Psoas muscle (tissue), 8 donors: ENCODE measurements around the gene PRR23E. TPM values are rescaled to one million over a fixed set of nuclear protein-coding genes. Genes with fewer than 3 reads are reported as not detected.

Experiments
- ATAC-seq, 4 donors: fragments of 200-7000 bp; cut with Tn5 transposase; one replicate each; pipeline ENCODE4 v1.9.1; 2020; ENCODE audit warnings: moderate library complexity in 3 of 4, mild to moderate bottlenecking in 2 of 4
- DNase-seq, 2 donors: peaks; one replicate each; pipeline ENCODE4 v3.0.0-alpha.2; 2020
- H3K27ac ChIP-seq: fragments of 200-600 bp; one replicate; pipeline ENCODE4 v1.8.0; 2022
- H3K27me3 ChIP-seq, 3 donors: fragments of 200-600 bp in 1 of 3; one replicate each; pipeline versions ENCODE4 v1.6.1 to v1.8.0; 2013 to 2022; ENCODE audit warnings: low read length in 2 of 3, mild to moderate bottlenecking in 2 of 3, moderate library complexity in 1 of 3; ENCODE audit not compliant: insufficient read depth in 3 of 3
- H3K36me3 ChIP-seq, 2 donors: fragments of 200-600 bp in 1 of 2; one replicate each; pipeline versions ENCODE4 v1.6.1 to v1.8.0; 2013 to 2022; ENCODE audit warnings: low read depth in 1 of 2, mild to moderate bottlenecking in 1 of 2, moderate library complexity in 1 of 2; ENCODE audit not compliant: insufficient read depth in 1 of 2
- H3K4me1 ChIP-seq: fragments of 200-600 bp; one replicate; pipeline ENCODE4 v1.8.0; 2022
- H3K4me3 ChIP-seq: fragments of 200-600 bp; one replicate; pipeline ENCODE4 v1.8.0; 2022; ENCODE audit warnings: mild to moderate bottlenecking
- H3K9me3 ChIP-seq: fragments of 200-600 bp; one replicate; pipeline ENCODE4 v1.8.0; 2022
- CTCF ChIP-seq: fragments of 200-600 bp; IDR thresholded peaks from one replicate; pipeline ENCODE4 v1.8.0; 2022; ENCODE audit warnings: antibody characterized with exemption
- WGBS, 3 donors: extraction: QIAGEN DNeasy Blood & Tissue Kit; methylation state at CpG; one replicate each; pipeline versions ENCODE4 v1.1.6 to v1.1.7; 2013; 5-methylcytosine and 5-hydroxymethylcytosine counted together
- intact Hi-C, 2 donors: fragments of 100-400 bp; cut with DNase I; formaldehyde crosslinking; loops; one replicate each; pipeline versions ENCODE4 v1.11.0 to v1.14.2; 2022
- polyA plus RNA-seq, 3 donors: library from polyadenylated mRNA; stranded (reverse); fragments of 200-250 nt; gene quantifications; one replicate each; pipeline ENCODE4 v1.2.3, GENCODE V29; 2013
- total RNA-seq, 4 donors: library from RNA; stranded (reverse); fragmentation: NEBNext Ultra II Directional in 2 of 4; extraction: Animal tissue kit (Norgen Biotek cat#: 25700) in 2 of 4; gene quantifications; one replicate each; pipeline versions ENCODE4 v1.2.1 to v1.2.4, GENCODE V29; 2021 to 2023
- donor health status: healthy with polysubstance abuse.
- donor health status: DM: no; HTN: no; CAD: no; lungs with moderate emphysema.
- donor health status: Bipolar disorder and iron deficiency.
- donor health status: healthy.
- donor health status: DM: yes; HTN: yes; CAD: no.
- donor health status: DM: no; HTN: no; CAD: no.
- donor health status: DM: no; HTN: no; CAD: no.
- donor health status: DM: yes; HTN: yes; CAD: no.

Gene PRR23E
- total and polyA plus RNA-seq, 7 donors = not detected

GRCh38 chr3:127220497-127220896, 27.6 kb downstream of the PRR23E start:
- no peaks in the 10 kb centered on the region for H3K4me1 ChIP-seq
- 42 to 50% (median 44%) methylated on average over 9 of the region's 9 CpGs for WGBS, 3 donors
- intact Hi-C loops = no loop called here
- no peaks in the 10 kb centered on the region for H3K9me3 ChIP-seq
- no peak overlapping the region for H3K27ac ChIP-seq
- TF ChIP-seq CTCF = no peak
- DNase-seq (no peak), ATAC-seq (peak in 3 of 4 donors; percentile 20 to 46 (median 24))
- H3K36me3 ChIP-seq = no peaks in the 10 kb centered on the region
- no peak overlapping the region for H3K4me3 ChIP-seq
- H3K27me3 ChIP-seq = peaks cover 0 to 23% (median 4%) of the 10 kb centered on the region in 3 donors

GRCh38 chr3:127221037-127221436, 28.1 kb downstream of the PRR23E start:
- H3K4me1 ChIP-seq = no peaks in the 10 kb centered on the region
- ATAC-seq (no peak), DNase-seq (no peak)
- H3K27me3 ChIP-seq = peaks cover 0 to 23% (median 4%) of the 10 kb centered on the region in 3 donors
- H3K4me3 ChIP-seq = no peak overlapping the region
- no peaks in the 10 kb centered on the region for H3K36me3 ChIP-seq
- H3K9me3 ChIP-seq = no peaks in the 10 kb centered on the region
- no peak overlapping the region for H3K27ac ChIP-seq
- WGBS, 3 donors = 48 to 58% (median 57%) methylated on average over 4 of the region's 4 CpGs
- intact Hi-C loops = no loop called here
- TF ChIP-seq CTCF = no peak

- no peak for TF ChIP-seq CTCF
- H3K27me3 ChIP-seq = peaks cover 0 to 22% (median 4%) of the 10 kb centered on the region in 3 donors
- no peaks in the 10 kb centered on the region for H3K9me3 ChIP-seq
- H3K4me3 ChIP-seq = no peak overlapping the region
- H3K4me1 ChIP-seq = no peaks in the 10 kb centered on the region
- DNase-seq (no peak), ATAC-seq (no peak)
- intact Hi-C loops = no loop called here
- no peak overlapping the region for H3K27ac ChIP-seq
- no peaks in the 10 kb centered on the region for H3K36me3 ChIP-seq
- WGBS, 3 donors = 49 to 58% (median 56%) methylated on average over 10 of the region's 10 CpGs
Measured at GRCh38 chr3:127221446-127222035, 28.6 kb downstream of the PRR23E start.

GRCh38 chr3:127222163-127222562, 29.2 kb downstream of the PRR23E start:
- Histone ChIP-seq H3K27me3 (peaks cover 0 to 15% (median 4%) of the 10 kb centered on the region in 3 donors), H3K27ac (no peak overlapping the region), H3K4me1 (no peaks in the 10 kb centered on the region), H3K9me3 (no peaks in the 10 kb centered on the region), H3K36me3 (no peaks in the 10 kb centered on the region), H3K4me3 (no peak overlapping the region)
- 82 to 88% (median 86%) methylated on average over 4 of the region's 4 CpGs for WGBS, 3 donors
- ATAC-seq (no peak), DNase-seq (no peak)
- intact Hi-C loops = no loop called here
- TF ChIP-seq CTCF = no peak

- Histone ChIP-seq H3K36me3 (no peaks in the 10 kb centered on the region), H3K27me3 (peaks cover 0 to 13% (median 4%) of the 10 kb centered on the region in 3 donors), H3K4me3 (no peak overlapping the region), H3K27ac (no peak overlapping the region), H3K9me3 (no peaks in the 10 kb centered on the region), H3K4me1 (no peaks in the 10 kb centered on the region)
- intact Hi-C loops = no loop called here
- 67 to 80% (median 73%) methylated on average over 13 of the region's 13 CpGs for WGBS, 3 donors
- DNase-seq = no peak
- ATAC-seq = no peak
- TF ChIP-seq CTCF = no peak
Measured at GRCh38 chr3:127222664-127223063, 29.7 kb downstream of the PRR23E start.
